HCT116 (cell line): Measurements from ENCODE around the gene ANKRD62. TPM values are rescaled to one million over a fixed set of nuclear protein-coding genes. Genes with fewer than 3 reads are reported as not detected.

Source experiments
- ATAC-seq: fragments of 200-7000 bp; cut with Tn5 transposase; 2 replicates; pipeline ENCODE4 v1.9.1; 2020; ENCODE audit warnings: mild to moderate bottlenecking, moderate library complexity
- BruUV-seq: library from RNA; stranded (reverse); fragments of 400-500 nt; replicated peaks from 2 replicates; lab custom pipeline; 2021; lab: Mats Ljungman, UMichigan
- CTCF ChIA-PET: fragments of 300-600 bp; sonication (Branson Sonifier 250); formaldehyde crosslinking; loops from one replicate; lab custom pipeline; 2021; ENCODE audit warnings: antibody characterized with exemption; lab: Charles Lee
- POLR2A ChIA-PET: fragments of 300-600, 350-600 bp; sonication (Branson Sonifier 250); formaldehyde crosslinking; loops from one replicate; lab custom pipeline; 2021; ENCODE audit warnings: antibody characterized with exemption; lab: Charles Lee
- RAD21 ChIA-PET, 2 experiments: fragments of 300-600 bp; sonication (Branson Sonifier 250); formaldehyde crosslinking; loops; one replicate each; lab custom pipeline; 2023; ENCODE audit warnings: low total read pairs in 2 of 2; ENCODE audit not compliant: uncharacterized antibody in 2 of 2, unreplicated experiment in 2 of 2, low non-redundant PET in 1 of 2; lab: Charles Lee
- DNase-seq: peaks from one replicate; pipeline ENCODE4 v3.0.0-alpha.2; 2010; ENCODE audit warnings: low read depth, low spot score
- H2AFZ ChIP-seq: fragments of 200-600 bp; shearing (Covaris generic), sonication (generic); 2 replicates; pipeline ENCODE4 v1.6.1; 2017; ENCODE audit warnings: low read depth, mixed run types, mixed read lengths, antibody characterized with exemption, low read length; ENCODE audit not compliant: poor library complexity, severe bottlenecking
- H3K27ac ChIP-seq: 2 replicates; pipeline ENCODE4 v1.5.1; 2012; ENCODE audit warnings: low read depth, low read length
- H3K27me3 ChIP-seq: fragments of 200-600 bp; sonication (generic); 2 replicates; pipeline ENCODE4 v1.6.1; 2016; ENCODE audit warnings: mixed run types, low read length, mixed read lengths; ENCODE audit not compliant: insufficient read depth
- H3K36me3 ChIP-seq, 2 experiments: fragments of 200-500 bp in 1 of 2; fragments of 200-600 bp in 1 of 2; sonication (Bioruptor generic) in 1 of 2; sonication (generic) in 1 of 2; 2 replicates each; pipeline versions ENCODE4 v1.5.1 to v1.6.1; 2014 to 2016; ENCODE audit warnings: low read length in 2 of 2, inconsistent platforms in 1 of 2, mixed read lengths in 1 of 2, mixed run types in 1 of 2; ENCODE audit not compliant: insufficient read depth in 2 of 2, control insufficient read depth in 1 of 2
- H3K4me1 ChIP-seq, 2 experiments: fragments of 200-600 bp in 1 of 2; sonication (generic) in 1 of 2; 2 replicates each; pipeline versions ENCODE4 v1.5.1 to v1.6.1; 2012 to 2017; ENCODE audit warnings: low read length in 2 of 2, inconsistent platforms in 1 of 2, mild to moderate bottlenecking in 1 of 2, mixed read lengths in 1 of 2, mixed run types in 1 of 2, moderate library complexity in 1 of 2; ENCODE audit not compliant: insufficient read depth in 2 of 2, control insufficient read depth in 1 of 2
- H3K4me2 ChIP-seq: fragments of 200-600 bp; sonication (generic); 2 replicates; pipeline ENCODE4 v1.6.1; 2017; ENCODE audit warnings: mixed run types, low read length, mixed read lengths
- H3K4me3 ChIP-seq, 2 experiments: fragments of 200-600 bp in 1 of 2; sonication (generic) in 1 of 2; replicated peaks in 1 of 2; 2 replicates each; pipeline ENCODE4 v1.5.1; 2011 to 2016; ENCODE audit warnings: low read length in 2 of 2, control low read depth in 1 of 2, low read depth in 1 of 2, mild to moderate bottlenecking in 1 of 2, mixed read lengths in 1 of 2, mixed run types in 1 of 2
- H3K79me2 ChIP-seq: fragments of 200-600 bp; sonication (generic); 2 replicates; pipeline ENCODE4 v1.6.1; 2017; ENCODE audit warnings: mild to moderate bottlenecking, mixed run types, low read length, moderate library complexity, mixed read lengths; ENCODE audit not compliant: insufficient read depth
- H3K9ac ChIP-seq: fragments of 200-600 bp; sonication (generic); 2 replicates; pipeline ENCODE4 v1.6.1; 2016; ENCODE audit warnings: low read length, mixed read lengths
- H3K9me2 ChIP-seq: fragments of 200-600 bp; sonication (generic), shearing (Covaris generic); 2 replicates; pipeline ENCODE4 v1.6.1; 2017; ENCODE audit warnings: mixed run types, mild to moderate bottlenecking, moderate library complexity; ENCODE audit not compliant: insufficient read depth
- H3K9me3 ChIP-seq, 2 experiments: fragments of 200-500 bp in 1 of 2; fragments of 200-600 bp in 1 of 2; sonication (Bioruptor generic) in 1 of 2; sonication (generic) in 1 of 2; 2 replicates each; pipeline ENCODE4 v1.6.1; 2014 to 2017; ENCODE audit warnings: low read length in 2 of 2, mixed read lengths in 2 of 2, inconsistent platforms in 1 of 2, low read depth in 1 of 2, mild to moderate bottlenecking in 1 of 2, mixed run types in 1 of 2, moderate library complexity in 1 of 2; ENCODE audit not compliant: control insufficient read depth in 1 of 2, insufficient read depth in 1 of 2
- H4K20me1 ChIP-seq: fragments of 200-600 bp; sonication (generic), shearing (Covaris generic); 2 replicates; pipeline ENCODE4 v1.6.1; 2017; ENCODE audit warnings: mixed run types, mild to moderate bottlenecking, moderate library complexity; ENCODE audit not compliant: insufficient read depth
- CEBPB ChIP-seq: IDR thresholded peaks from 2 replicates; pipeline ENCODE4 v1.6.1; 2012; ENCODE audit warnings: low read depth
- CTCF ChIP-seq, 3 experiments: fragments of 200-600 bp in 1 of 3; sonication (generic) in 1 of 3; IDR thresholded peaks in 2 of 3; conservative IDR thresholded peaks in 1 of 3; 2 replicates each; pipeline ENCODE4 v1.5.1; 2012 to 2017; ENCODE audit warnings: low read depth in 2 of 3, low read length in 2 of 3, antibody characterized with exemption in 1 of 3, borderline replicate concordance in 1 of 3, control low read depth in 1 of 3, mild to moderate bottlenecking in 1 of 3, mixed read lengths in 1 of 3, mixed run types in 1 of 3, moderate library complexity in 1 of 3; ENCODE audit not compliant: insufficient read depth in 1 of 3
- EGR1 ChIP-seq: IDR thresholded peaks from 2 replicates; pipeline ENCODE4 v1.6.1; 2012; ENCODE audit warnings: low read depth
- ELF1 ChIP-seq: IDR thresholded peaks from 2 replicates; pipeline ENCODE4 v1.6.1; 2012; ENCODE audit warnings: low read depth, borderline replicate concordance
- EZH2 ChIP-seq: fragments of 200-600 bp; sonication (generic); IDR thresholded peaks from 2 replicates; pipeline ENCODE4 v1.6.1; 2017; ENCODE audit warnings: antibody characterized with exemption, mixed run types
- JUND ChIP-seq: IDR thresholded peaks from 2 replicates; pipeline ENCODE4 v1.6.1; 2012
- MAX ChIP-seq: IDR thresholded peaks from 2 replicates; pipeline ENCODE4 v1.6.1; 2012
- POLR2A ChIP-seq: IDR thresholded peaks from 2 replicates; pipeline ENCODE4 v1.7.0; 2011; ENCODE audit warnings: borderline replicate concordance; ENCODE audit not compliant: insufficient read depth, insufficient read length; ENCODE audit errors: extremely low read depth
- POLR2AphosphoS5 ChIP-seq: IDR thresholded peaks from 2 replicates; pipeline ENCODE4 v1.6.1; 2011; ENCODE audit warnings: mild to moderate bottlenecking, low read depth, low read length, moderate library complexity
- REST ChIP-seq: IDR thresholded peaks from 2 replicates; pipeline ENCODE4 v1.6.1; 2012; ENCODE audit warnings: low read depth
- SRF ChIP-seq: IDR thresholded peaks from 2 replicates; pipeline ENCODE4 v1.6.1; 2012; ENCODE audit warnings: low read depth
- ZBTB33 ChIP-seq: IDR thresholded peaks from 2 replicates; pipeline ENCODE4 v1.6.1; 2011; ENCODE audit warnings: mild to moderate bottlenecking, low read length, moderate library complexity; ENCODE audit not compliant: insufficient replicate concordance; ENCODE audit errors: extremely low read depth
- ZFX ChIP-seq: fragments of 450-650 bp; IDR thresholded peaks from 2 replicates; pipeline ENCODE4 v1.6.1; 2017
- intact Hi-C: fragments of 100-400 bp; cut with micrococcal nuclease; formaldehyde crosslinking; loops from 2 replicates; pipeline ENCODE4 v1.10.0; 2022
- total RNA-seq: library from RNA; stranded (reverse); gene quantifications from one replicate; pipeline ENCODE4 v1.2.1, GENCODE V29; 2021; ENCODE audit not compliant: unreplicated experiment

Gene ANKRD62
- total RNA-seq, 1 experiment from 2014 or later: 0.34 TPM

- DNase-seq (no peak), ATAC-seq (no peak)
- ChIA-PET POLR2A (no interaction called here), CTCF (no interaction called here), RAD21 (no interaction called here)
- Histone ChIP-seq H3K9me2 (no peaks in the 10 kb centered on the region), H3K4me2 (no peak overlapping the region), H3K9me3 (no peaks in the 10 kb centered on the region), H3K79me2 (no peaks in the 10 kb centered on the region), H3K4me3 (no peak overlapping the region), H3K4me1 (no peaks in the 10 kb centered on the region), H3K27ac (no peak overlapping the region), H3K27me3 (no peaks in the 10 kb centered on the region), H2AFZ (no peak overlapping the region), H4K20me1 (no peaks in the 10 kb centered on the region), H3K36me3 (no peaks in the 10 kb centered on the region), H3K9ac (no peak overlapping the region)
- TF ChIP-seq CEBPB (0 out of 2 replicates have a peak, but pooled peaks have one; percentile 22), MAX (no peak)
- intact Hi-C loops: loop anchor here (1.0 kb wide), 1 partner anchor 12 kb away; no protein-coding TSS in a partner anchor
- no TSS peak for BruUV-seq
Observed at GRCh38 chr18:12113999-12114646, 20.5 kb downstream of the ANKRD62 start.

- no peak overlapping the region for H3K4me3 ChIP-seq
- H3K36me3 ChIP-seq: no peaks in the 10 kb centered on the region
- DNase-seq: no peak
- no peak overlapping the region for H2AFZ ChIP-seq
- no TSS peak for BruUV-seq
- H3K27ac ChIP-seq: no peak overlapping the region
- POLR2A ChIA-PET: no interaction called here
- intact Hi-C loops: no loop called here
- H4K20me1 ChIP-seq: no peaks in the 10 kb centered on the region
- H3K4me1 ChIP-seq: no peaks in the 10 kb centered on the region
- H3K79me2 ChIP-seq: no peaks in the 10 kb centered on the region
- H3K9me2 ChIP-seq: no peaks in the 10 kb centered on the region
- H3K9me3 ChIP-seq: no peaks in the 10 kb centered on the region
- no peaks in the 10 kb centered on the region for H3K27me3 ChIP-seq
- CTCF ChIA-PET: no interaction called here
- RAD21 ChIA-PET: no interaction called here
- ATAC-seq: no peak
- no peak overlapping the region for H3K9ac ChIP-seq
- H3K4me2 ChIP-seq: no peak overlapping the region
- TF ChIP-seq ELF1: no peak
- TF ChIP-seq POLR2AphosphoS5: no peak
- no peak for TF ChIP-seq EZH2
- no peak for TF ChIP-seq EGR1
- TF ChIP-seq ZFX: no peak
- TF ChIP-seq POLR2A: no peak
- no peak for TF ChIP-seq ZBTB33
- TF ChIP-seq SRF: no peak
- no peak for TF ChIP-seq CTCF (IDR thresholded peaks at IDR 0.05 in 2 of 3, conservative IDR thresholded peaks at IDR 0.05 in 1 of 3; ENCODE audit: borderline replicate concordance in 1 of 3, insufficient read depth in 1 of 3, low read depth in 2 of 3, low read length in 2 of 3)
- no peak for TF ChIP-seq REST
- no peak for TF ChIP-seq JUND
Observed at GRCh38 chr18:12119358-12119757, 25.7 kb downstream of the ANKRD62 start.
